T-helper 2 cell treated with Interferon-gamma antibody and Interleukin-4, amounts not matched to agents 5 μg/mL and 100 μg/mL, for 36 hours (primary cell): ENCODE measurements around the gene IRF4.

Source experiments
- DNase-seq: peaks from one replicate; pipeline ENCODE4 v3.0.0; 2021; ENCODE audit warnings: low spot score
- H3K27ac Mint-ChIP-seq: one replicate; pipeline ENCODE4 v1.8.0; 2021; ENCODE audit warnings: mild to moderate bottlenecking, mixed read lengths
- H3K27me3 Mint-ChIP-seq: one replicate; pipeline ENCODE4 v1.8.0; 2021; ENCODE audit warnings: low read depth, mixed read lengths
- H3K36me3 Mint-ChIP-seq: one replicate; pipeline ENCODE4 v1.8.0; 2021; ENCODE audit warnings: low read depth, mixed read lengths
- H3K4me1 Mint-ChIP-seq: one replicate; pipeline ENCODE4 v1.8.0; 2021; ENCODE audit warnings: low read depth, mixed read lengths
- H3K4me3 Mint-ChIP-seq: one replicate; pipeline ENCODE4 v1.8.0; 2022; ENCODE audit warnings: mild to moderate bottlenecking, moderate library complexity, mixed read lengths
- H3K9me3 Mint-ChIP-seq: one replicate; pipeline ENCODE4 v1.8.0; 2021; ENCODE audit warnings: mixed read lengths

The IRF4 gene

DNA sequence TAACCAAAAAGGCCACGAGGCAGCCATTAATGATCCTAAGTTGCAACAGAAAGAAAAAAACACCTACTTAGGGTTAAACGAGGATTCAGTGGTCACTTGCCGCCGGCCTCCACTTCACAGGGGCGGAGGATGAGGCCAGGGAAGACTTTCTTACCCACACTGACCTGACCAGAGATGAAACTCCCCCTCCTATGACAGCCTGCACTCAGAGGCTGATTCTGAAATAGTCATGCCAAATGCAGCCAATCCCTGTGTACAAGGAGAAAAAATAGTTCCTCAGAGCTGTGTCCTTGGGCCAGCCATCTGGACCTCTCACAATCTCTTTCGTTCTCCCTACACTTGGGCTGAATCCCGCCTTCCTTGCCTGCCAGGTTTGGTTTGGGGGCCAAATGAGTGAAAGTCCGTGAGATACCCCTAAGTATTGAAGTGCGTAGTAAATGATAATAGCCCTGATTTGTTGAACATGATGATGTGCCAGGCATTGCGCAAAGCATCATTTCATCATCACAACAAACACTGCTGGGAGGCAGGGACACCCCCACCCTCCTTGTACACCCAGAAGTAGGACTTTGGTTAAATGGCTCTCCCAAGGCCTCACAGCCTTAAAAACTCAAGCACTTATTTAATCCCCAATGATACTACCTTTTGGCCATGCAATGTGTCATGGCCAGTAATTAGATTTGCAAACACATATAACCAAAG is 3.2 kb upstream of the IRF4 start:
- Mint-ChIP-seq H3K4me1 (peaks cover 29% of the 10 kb centered on the region), H3K27ac (peak overlapping the region; percentile 6), H3K36me3 (peaks cover 11% of the 10 kb centered on the region), H3K9me3 (no peaks in the 10 kb centered on the region), H3K4me3 (no peak overlapping the region), H3K27me3 (no peaks in the 10 kb centered on the region)
- no peak for DNase-seq

DNA sequence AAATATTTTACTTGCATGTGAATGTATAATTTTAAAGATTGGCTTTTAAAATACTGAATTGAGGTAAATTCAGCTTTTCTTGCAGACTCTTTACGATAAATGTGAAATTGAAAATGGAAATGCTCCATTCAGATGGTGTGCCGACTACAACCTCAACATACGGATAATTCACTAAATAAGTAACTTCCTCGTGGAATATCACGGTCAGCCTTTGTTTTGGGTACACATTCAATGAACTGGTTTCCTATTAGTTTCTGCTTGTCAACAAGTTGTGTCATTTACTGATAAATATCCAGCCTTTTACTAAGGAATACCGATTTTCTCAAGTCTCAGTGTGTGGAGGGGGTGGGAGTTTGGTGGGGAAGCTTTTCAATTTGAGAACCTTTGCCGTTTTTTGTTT is 2.4 kb upstream of the IRF4 start:
- H3K4me3 Mint-ChIP-seq, result peak overlapping the region; percentile 93
- no peaks in the 10 kb centered on the region for H3K27me3 Mint-ChIP-seq
- DNase-seq, result no peak

DNA sequence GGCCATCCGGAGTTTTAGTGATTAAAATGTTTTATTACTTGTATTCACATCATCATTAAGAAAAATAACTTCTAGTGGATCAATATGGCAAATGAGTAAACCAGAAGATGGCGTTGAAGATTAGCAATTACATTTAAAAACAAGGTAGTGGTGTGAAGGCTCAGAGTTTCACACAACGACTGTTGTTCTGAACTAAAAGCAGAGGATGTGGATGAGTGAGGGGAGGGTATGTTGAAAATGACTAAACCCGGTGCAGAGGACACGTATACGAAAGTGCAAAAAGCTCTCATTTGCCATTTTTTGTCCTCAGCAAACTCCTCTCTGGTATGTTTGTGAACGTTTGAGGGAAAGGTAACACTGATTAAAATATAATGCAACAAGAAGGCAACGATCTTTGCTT is 1.9 kb upstream of the IRF4 start:
- H3K27ac Mint-ChIP-seq, result peak overlapping the region; percentile 98
- no peaks in the 10 kb centered on the region for H3K27me3 Mint-ChIP-seq
- no peaks in the 10 kb centered on the region for H3K9me3 Mint-ChIP-seq
- peak overlapping the region; percentile 93 for H3K4me3 Mint-ChIP-seq
- H3K36me3 Mint-ChIP-seq, result peaks cover 21% of the 10 kb centered on the region
- DNase-seq, result peak; percentile 71
- peaks cover 33% of the 10 kb centered on the region for H3K4me1 Mint-ChIP-seq

More for the DNA sequence above, 2.4 kb upstream of the IRF4 start:
- H3K9me3 Mint-ChIP-seq, result no peaks in the 10 kb centered on the region
- H3K4me1 Mint-ChIP-seq, result peaks cover 33% of the 10 kb centered on the region
- peaks cover 17% of the 10 kb centered on the region for H3K36me3 Mint-ChIP-seq
- H3K27ac Mint-ChIP-seq, result peak overlapping the region; percentile 98

DNA sequence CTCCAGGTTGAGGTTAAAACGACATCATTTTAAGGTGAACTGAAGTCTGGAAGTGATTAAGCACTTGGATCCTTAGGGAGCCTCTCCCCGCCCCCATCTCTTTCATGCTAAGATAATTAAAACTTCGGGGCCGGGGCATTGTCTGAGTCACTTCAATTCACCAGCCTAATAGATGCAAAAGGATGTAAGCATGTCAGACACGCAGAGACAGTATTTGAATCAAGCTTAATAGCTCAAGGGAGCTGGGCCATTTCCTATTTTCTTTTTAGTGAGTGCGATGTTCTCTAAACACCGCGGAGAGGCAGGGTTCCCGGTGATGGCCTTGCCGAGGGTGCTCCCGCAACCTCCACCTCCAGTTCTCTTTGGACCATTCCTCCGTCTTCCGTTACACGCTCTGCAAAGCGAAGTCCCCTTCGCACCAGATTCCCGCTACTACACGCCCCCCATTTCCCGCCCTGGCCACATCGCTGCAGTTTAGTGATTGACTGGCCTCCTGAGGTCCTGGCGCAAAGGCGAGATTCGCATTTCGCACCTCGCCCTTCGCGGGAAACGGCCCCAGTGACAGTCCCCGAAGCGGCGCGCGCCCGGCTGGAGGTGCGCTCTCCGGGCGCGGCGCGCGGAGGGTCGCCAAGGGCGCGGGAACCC is 516 bp upstream of the IRF4 start:
- Mint-ChIP-seq H3K4me3 (peak overlapping the region; percentile 93), H3K36me3 (peaks cover 35% of the 10 kb centered on the region), H3K27ac (peak overlapping the region; percentile 98), H3K27me3 (no peaks in the 10 kb centered on the region), H3K4me1 (peaks cover 46% of the 10 kb centered on the region), H3K9me3 (no peaks in the 10 kb centered on the region)
- DNase-seq, result peak; percentile 59

DNA sequence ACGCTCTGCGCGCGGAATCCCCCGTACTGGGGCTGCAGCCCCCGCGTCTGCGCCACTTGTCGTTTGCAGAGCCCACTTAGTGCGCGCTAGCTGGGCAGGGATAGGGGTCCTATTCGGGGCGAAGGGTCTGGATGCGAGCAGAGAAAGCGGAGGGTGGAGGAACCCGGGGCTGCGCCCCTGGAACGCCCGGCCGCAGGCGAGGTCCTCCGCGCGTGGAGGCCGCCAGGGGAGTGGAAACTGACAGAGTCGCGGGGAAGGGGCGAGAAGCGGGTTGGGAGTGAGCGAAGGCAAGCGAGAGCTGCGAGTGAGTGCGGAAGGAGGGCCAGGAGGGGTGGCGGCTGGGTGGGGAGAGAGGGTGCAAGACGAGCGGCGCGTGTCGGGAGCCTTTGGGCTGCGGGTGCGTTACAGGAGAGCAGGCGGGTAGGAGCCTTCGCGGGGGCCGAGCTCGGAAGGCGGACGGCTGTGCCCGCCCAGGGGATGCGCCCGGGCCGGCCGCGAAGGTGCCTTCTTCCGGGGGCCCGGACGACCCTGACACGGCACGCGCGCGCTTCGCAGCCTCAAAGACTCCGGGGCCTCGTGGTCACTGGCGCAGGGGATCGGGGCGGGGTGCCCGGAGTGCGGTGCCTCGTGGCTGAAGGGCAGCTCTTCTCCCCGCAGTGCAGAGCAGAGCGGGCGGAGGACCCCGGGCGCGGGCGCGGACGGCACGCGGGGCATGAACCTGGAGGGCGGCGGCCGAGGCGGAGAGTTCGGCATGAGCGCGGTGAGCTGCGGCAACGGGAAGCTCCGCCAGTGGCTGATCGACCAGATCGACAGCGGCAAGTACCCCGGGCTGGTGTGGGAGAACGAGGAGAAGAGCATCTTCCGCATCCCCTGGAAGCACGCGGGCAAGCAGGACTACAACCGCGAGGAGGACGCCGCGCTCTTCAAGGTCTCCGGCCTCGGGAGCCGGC is 1.2 kb downstream of the IRF4 start:
- Mint-ChIP-seq H3K36me3 (peaks cover 47% of the 10 kb centered on the region), H3K27ac (peak overlapping the region; percentile 98), H3K9me3 (no peaks in the 10 kb centered on the region), H3K4me1 (peaks cover 57% of the 10 kb centered on the region), H3K27me3 (no peaks in the 10 kb centered on the region), H3K4me3 (peak overlapping the region; percentile 97)
- DNase-seq, result peak; percentile 37

DNA sequence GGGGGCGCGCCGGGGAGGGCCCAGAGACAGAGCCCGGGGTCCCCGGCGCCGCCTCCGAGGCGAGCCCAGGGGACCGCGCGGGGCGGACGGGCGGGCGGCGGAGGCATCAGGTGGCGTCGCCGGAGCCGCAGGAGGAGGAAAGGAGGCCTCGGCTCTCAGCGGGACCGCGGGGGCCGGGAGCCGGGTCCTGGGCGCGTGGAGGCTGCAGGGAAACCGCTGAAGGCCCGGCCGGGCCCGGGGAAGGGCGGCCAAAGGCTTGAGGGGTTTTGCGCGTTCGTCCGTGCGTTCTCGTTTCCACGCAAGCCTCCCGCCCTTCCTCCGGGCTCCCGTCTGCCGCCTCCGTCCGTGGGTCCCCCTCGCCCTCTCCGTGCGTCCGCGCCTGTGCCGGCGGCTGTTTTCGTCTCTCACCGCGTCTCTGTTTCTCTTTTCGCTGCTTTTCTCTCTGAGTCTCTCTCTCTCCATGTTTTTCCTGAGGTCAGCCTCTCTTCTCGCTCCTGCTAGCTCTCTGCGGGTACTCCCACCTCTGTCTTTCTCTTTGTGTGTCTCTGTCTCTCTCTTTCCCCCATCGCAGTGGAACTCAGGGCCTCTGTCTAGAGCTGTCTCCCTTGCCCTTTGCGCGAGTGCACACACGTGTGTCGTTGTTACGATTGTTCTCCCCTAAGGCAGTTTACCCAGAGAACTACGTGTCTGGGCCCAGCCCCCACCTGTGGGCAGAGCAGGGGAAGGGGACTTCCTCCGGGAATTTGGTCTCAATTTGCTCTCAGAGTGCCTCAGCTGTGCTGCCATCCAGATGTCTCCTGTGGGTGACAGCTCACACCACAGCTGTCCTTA is 2.1 kb downstream of the IRF4 start:
- peaks cover 61% of the 10 kb centered on the region for H3K4me1 Mint-ChIP-seq
- H3K36me3 Mint-ChIP-seq, result peaks cover 56% of the 10 kb centered on the region
- no peaks in the 10 kb centered on the region for H3K9me3 Mint-ChIP-seq
- H3K27me3 Mint-ChIP-seq, result no peaks in the 10 kb centered on the region
- peak; percentile 46 for DNase-seq
- H3K4me3 Mint-ChIP-seq, result peak overlapping the region; percentile 97
- peak overlapping the region; percentile 98 for H3K27ac Mint-ChIP-seq

DNA sequence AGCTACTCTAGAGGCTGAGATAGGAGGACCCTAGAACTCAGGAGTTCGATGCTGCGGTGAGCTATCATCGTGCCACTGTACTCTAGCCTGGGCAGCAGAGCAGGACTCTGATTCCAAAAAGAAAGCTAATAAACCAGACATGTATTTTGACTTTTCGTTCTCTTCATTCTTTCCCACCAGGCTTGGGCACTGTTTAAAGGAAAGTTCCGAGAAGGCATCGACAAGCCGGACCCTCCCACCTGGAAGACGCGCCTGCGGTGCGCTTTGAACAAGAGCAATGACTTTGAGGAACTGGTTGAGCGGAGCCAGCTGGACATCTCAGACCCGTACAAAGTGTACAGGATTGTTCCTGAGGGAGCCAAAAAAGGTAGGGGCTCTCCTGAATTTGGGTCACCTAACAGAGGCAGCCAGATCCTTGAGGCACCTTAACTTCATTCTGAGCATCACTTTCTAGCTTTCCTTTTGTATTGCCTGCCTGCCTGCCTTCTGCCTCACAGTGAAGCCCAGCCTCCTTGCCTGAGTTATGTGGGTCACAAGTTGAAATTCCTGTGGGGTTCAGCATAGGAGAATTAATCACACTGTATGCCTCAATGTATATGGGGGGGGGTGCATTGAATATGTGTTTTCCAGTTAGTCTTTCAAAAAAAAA is 3.2 kb downstream of the IRF4 start:
- DNase-seq, result no peak
- peaks cover 62% of the 10 kb centered on the region for H3K4me1 Mint-ChIP-seq
- H3K27me3 Mint-ChIP-seq, result no peaks in the 10 kb centered on the region
- H3K36me3 Mint-ChIP-seq, result peaks cover 68% of the 10 kb centered on the region
- H3K27ac Mint-ChIP-seq, result peak overlapping the region; percentile 83
- no peaks in the 10 kb centered on the region for H3K9me3 Mint-ChIP-seq
- peak overlapping the region; percentile 96 for H3K4me3 Mint-ChIP-seq

DNA sequence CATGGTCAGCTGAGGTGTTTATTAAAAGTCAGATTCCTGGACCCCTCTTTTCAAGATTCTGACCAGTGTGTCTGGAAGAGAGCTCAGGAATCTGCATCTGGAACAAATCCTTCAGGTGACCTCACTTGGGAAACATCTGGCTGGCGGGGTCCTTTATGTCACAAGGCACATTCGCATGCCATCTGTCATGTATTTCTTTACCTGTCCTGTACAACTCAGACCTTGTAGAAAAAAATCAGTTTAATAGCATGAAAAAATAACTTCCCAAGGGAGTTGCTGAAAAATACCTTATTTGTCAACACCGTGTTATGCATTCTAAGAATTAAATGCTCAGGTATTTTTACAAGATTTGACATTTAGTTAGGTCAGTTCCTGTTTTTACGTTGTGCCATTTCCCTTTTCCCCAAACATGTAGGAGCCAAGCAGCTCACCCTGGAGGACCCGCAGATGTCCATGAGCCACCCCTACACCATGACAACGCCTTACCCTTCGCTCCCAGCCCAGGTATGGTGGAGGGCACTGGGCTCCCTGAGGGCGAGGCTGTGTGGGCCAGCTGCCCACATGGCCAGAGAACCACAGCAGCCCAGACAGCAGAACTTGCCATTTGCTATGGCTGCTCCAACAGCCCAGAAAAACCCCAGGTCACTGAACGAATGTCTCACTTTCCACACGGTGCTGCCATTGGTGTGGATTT is 4.0 kb downstream of the IRF4 start:
- Mint-ChIP-seq H3K9me3 (no peaks in the 10 kb centered on the region), H3K4me3 (peak overlapping the region; percentile 96), H3K36me3 (peaks cover 75% of the 10 kb centered on the region), H3K27ac (peak overlapping the region; percentile 61), H3K27me3 (no peaks in the 10 kb centered on the region), H3K4me1 (peaks cover 61% of the 10 kb centered on the region)
- no peak for DNase-seq

DNA sequence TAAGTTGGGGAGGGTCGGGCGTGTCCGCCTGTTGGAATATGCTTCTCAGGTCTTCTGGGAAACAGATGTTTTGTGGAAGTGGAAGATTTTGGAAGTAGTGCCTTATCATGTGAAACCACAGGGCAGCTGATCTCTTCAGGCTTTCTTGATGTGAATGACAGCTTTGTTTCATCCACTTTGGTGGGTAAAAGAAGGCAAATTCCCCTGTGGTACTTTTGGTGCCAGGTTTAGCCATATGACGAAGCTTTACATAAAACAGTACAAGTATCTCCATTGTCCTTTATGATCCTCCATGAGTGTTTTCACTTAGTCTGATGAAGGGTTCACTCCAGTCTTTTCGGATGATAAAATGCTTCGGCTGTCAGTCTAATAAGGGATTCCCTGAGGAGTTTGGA is 4.6 kb downstream of the IRF4 start:
- DNase-seq, result no peak
- H3K4me3 Mint-ChIP-seq, result peak overlapping the region; percentile 96
- H3K27ac Mint-ChIP-seq, result peak overlapping the region; percentile 61
- H3K4me1 Mint-ChIP-seq, result peaks cover 61% of the 10 kb centered on the region
- H3K9me3 Mint-ChIP-seq, result no peaks in the 10 kb centered on the region
- H3K27me3 Mint-ChIP-seq, result no peaks in the 10 kb centered on the region
- peaks cover 79% of the 10 kb centered on the region for H3K36me3 Mint-ChIP-seq

DNA sequence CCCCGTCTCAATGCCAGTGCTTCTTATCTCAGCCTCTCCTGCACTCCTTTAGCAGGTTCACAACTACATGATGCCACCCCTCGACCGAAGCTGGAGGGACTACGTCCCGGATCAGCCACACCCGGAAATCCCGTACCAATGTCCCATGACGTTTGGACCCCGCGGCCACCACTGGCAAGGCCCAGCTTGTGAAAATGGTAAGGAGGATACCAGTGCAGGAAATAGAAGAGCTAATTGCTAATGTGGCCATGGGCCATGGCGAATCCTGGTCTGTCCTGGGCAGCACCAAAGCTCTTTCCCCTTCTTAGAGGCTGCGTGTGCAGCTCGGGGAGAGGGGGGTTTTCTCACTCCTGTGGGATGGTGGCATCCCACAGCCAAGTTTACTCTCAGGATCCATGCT is 5.5 kb downstream of the IRF4 start:
- DNase-seq, result no peak
- Mint-ChIP-seq H3K27ac (peak overlapping the region; percentile 58), H3K9me3 (no peaks in the 10 kb centered on the region), H3K27me3 (no peaks in the 10 kb centered on the region), H3K4me1 (peaks cover 68% of the 10 kb centered on the region), H3K4me3 (peak overlapping the region; percentile 74), H3K36me3 (peaks cover 87% of the 10 kb centered on the region)

DNA sequence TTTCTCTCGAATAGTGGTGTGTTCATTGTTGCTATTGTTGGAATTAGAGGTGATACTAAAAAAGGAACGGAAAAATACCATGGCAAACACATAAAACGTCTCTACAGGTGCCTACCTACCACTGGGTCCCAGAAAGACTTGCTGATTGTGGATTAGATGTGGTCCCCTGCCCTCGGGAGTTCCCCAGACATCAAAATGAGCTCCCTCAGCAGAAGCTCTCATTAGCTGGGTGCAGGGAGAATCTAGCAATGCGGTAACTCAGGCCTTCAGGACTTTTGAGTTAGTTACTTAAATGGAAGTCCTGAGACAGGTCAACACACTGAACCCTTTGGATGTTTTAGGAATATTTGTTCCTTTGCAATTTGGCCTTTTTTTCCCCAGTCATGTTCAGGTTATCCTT is 6.1 kb downstream of the IRF4 start:
- peak overlapping the region; percentile 58 for H3K27ac Mint-ChIP-seq
- no peak for DNase-seq
- H3K4me3 Mint-ChIP-seq, result peak overlapping the region; percentile 74
- no peaks in the 10 kb centered on the region for H3K9me3 Mint-ChIP-seq
- H3K36me3 Mint-ChIP-seq, result peaks cover 89% of the 10 kb centered on the region
- H3K27me3 Mint-ChIP-seq, result no peaks in the 10 kb centered on the region
- H3K4me1 Mint-ChIP-seq, result peaks cover 73% of the 10 kb centered on the region

DNA sequence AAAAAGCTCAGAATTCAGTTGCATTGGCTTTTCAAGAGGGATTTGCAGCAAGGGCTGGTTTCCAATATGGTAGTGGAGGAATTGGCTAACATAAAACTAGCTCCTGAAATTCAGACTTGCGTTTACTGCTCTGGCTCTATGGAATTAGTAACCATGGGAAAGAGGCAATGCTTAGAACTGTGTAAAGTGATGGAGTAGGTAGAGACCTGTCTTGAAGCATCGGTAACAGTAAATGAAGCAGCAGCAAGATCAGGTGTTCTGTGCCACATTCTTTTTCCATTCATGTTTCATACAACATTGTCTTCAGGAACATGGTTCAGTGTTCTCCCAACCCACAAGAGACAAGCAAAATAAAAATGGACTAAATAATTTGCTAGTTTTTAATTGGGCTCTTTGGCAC is 6.5 kb downstream of the IRF4 start:
- no peaks in the 10 kb centered on the region for H3K27me3 Mint-ChIP-seq
- DNase-seq, result no peak
- H3K9me3 Mint-ChIP-seq, result no peaks in the 10 kb centered on the region
- peak overlapping the region; percentile 74 for H3K4me3 Mint-ChIP-seq
- peak overlapping the region; percentile 20 for H3K27ac Mint-ChIP-seq
- H3K4me1 Mint-ChIP-seq, result peaks cover 78% of the 10 kb centered on the region
- H3K36me3 Mint-ChIP-seq, result peaks cover 89% of the 10 kb centered on the region
